Liver (tissue), 9 donors: ENCODE data around the gene EEIG2. TPM values are rescaled to one million over a fixed set of nuclear protein-coding genes. Genes with fewer than 3 reads are reported as not detected.

Source experiments
- DNase-seq: peaks from one replicate; pipeline ENCODE4 v3.0.0-alpha.2; 2017; ENCODE audit warnings: low spot score
- H3K27ac ChIP-seq, 2 donors: one replicate each; pipeline ENCODE4 v1.7.0; 2013; ENCODE audit warnings: inconsistent platforms in 2 of 2, low read length in 2 of 2, control low read depth in 1 of 2, low read depth in 1 of 2, mild to moderate bottlenecking in 1 of 2
- H3K27me3 ChIP-seq, 4 donors: one replicate each; pipeline versions ENCODE4 v1.6.1 to v1.7.0; 2013; ENCODE audit warnings: low read length in 3 of 4, inconsistent platforms in 1 of 4, mild to moderate bottlenecking in 1 of 4, moderate library complexity in 1 of 4; ENCODE audit not compliant: control insufficient read depth in 4 of 4, insufficient read depth in 4 of 4
- H3K36me3 ChIP-seq, 4 donors: one replicate each; pipeline versions ENCODE4 v1.6.1 to v1.7.0; 2013; ENCODE audit warnings: low read length in 3 of 4, mild to moderate bottlenecking in 3 of 4, low read depth in 1 of 4, moderate library complexity in 1 of 4; ENCODE audit not compliant: control insufficient read depth in 4 of 4, insufficient read depth in 3 of 4
- H3K4me1 ChIP-seq, 4 donors: one replicate each; pipeline versions ENCODE4 v1.6.1 to v1.7.0; 2013; ENCODE audit warnings: low read length in 3 of 4, mild to moderate bottlenecking in 3 of 4, moderate library complexity in 1 of 4; ENCODE audit not compliant: control insufficient read depth in 4 of 4, insufficient read depth in 4 of 4
- H3K4me3 ChIP-seq, 3 donors: one replicate each; pipeline versions ENCODE4 v1.6.1 to v1.7.0; 2013; ENCODE audit warnings: low read length in 3 of 3, control low read depth in 1 of 3, low read depth in 1 of 3, mild to moderate bottlenecking in 1 of 3
- H3K9ac ChIP-seq, 2 donors: one replicate each; pipeline ENCODE4 v1.7.0; 2013; ENCODE audit warnings: low read length in 2 of 2, mild to moderate bottlenecking in 2 of 2, moderate library complexity in 2 of 2, control low read depth in 1 of 2, low read depth in 1 of 2
- H3K9me3 ChIP-seq, 4 donors: one replicate each; pipeline versions ENCODE4 v1.6.1 to v1.7.0; 2013; ENCODE audit warnings: low read length in 3 of 4; ENCODE audit not compliant: control insufficient read depth in 4 of 4
- EGR1 ChIP-seq, 2 donors: IDR thresholded peaks; 2 replicates each; pipeline ENCODE4 v1.6.1; 2016 to 2018; ENCODE audit warnings: antibody characterized with exemption in 2 of 2, low read depth in 2 of 2
- FOXA1 ChIP-seq: IDR thresholded peaks from 2 replicates; pipeline ENCODE4 v1.6.1; 2016; ENCODE audit warnings: antibody characterized with exemption
- FOXA2 ChIP-seq: IDR thresholded peaks from 2 replicates; pipeline ENCODE4 v1.6.1; 2016; ENCODE audit warnings: antibody characterized with exemption
- GABPA ChIP-seq, 2 donors: IDR thresholded peaks in 1 of 2; conservative IDR thresholded peaks in 1 of 2; 2 replicates each; pipeline ENCODE4 v1.6.1; 2016; ENCODE audit warnings: antibody characterized with exemption in 2 of 2, mild to moderate bottlenecking in 1 of 2, moderate library complexity in 1 of 2
- HNF4A ChIP-seq, 2 donors: conservative IDR thresholded peaks; 2 replicates each; pipeline ENCODE4 v1.6.1; 2016; ENCODE audit warnings: antibody characterized with exemption in 2 of 2, mild to moderate bottlenecking in 2 of 2
- HNF4G ChIP-seq: IDR thresholded peaks from 2 replicates; pipeline ENCODE4 v1.6.1; 2016; ENCODE audit warnings: antibody characterized with exemption
- JUND ChIP-seq, 2 donors: IDR thresholded peaks; 2 replicates each; pipeline ENCODE4 v1.6.1; 2016; ENCODE audit warnings: antibody characterized with exemption in 2 of 2
- NR2F2 ChIP-seq: IDR thresholded peaks from 2 replicates; pipeline ENCODE4 v1.6.1; 2016; ENCODE audit warnings: antibody characterized with exemption
- RAD21 ChIP-seq, 2 donors: IDR thresholded peaks; 2 replicates each; pipeline ENCODE4 v1.6.1; 2016; ENCODE audit warnings: antibody characterized with exemption in 2 of 2, mild to moderate bottlenecking in 2 of 2
- RXRA ChIP-seq, 2 donors: IDR thresholded peaks; 2 replicates each; pipeline ENCODE4 v1.6.1; 2017 to 2018; ENCODE audit warnings: antibody characterized with exemption in 2 of 2, mild to moderate bottlenecking in 1 of 2
- SP1 ChIP-seq: IDR thresholded peaks from 2 replicates; pipeline ENCODE4 v1.6.1; 2018; ENCODE audit warnings: antibody characterized with exemption, mild to moderate bottlenecking
- TAF1 ChIP-seq: conservative IDR thresholded peaks from 2 replicates; pipeline ENCODE4 v1.6.1; 2016; ENCODE audit warnings: antibody characterized with exemption, mild to moderate bottlenecking
- WGBS: extraction: QIAGEN DNeasy Blood & Tissue Kit; methylation state at CpG from one replicate; pipeline ENCODE4 v1.1.7; 2013; 5-methylcytosine and 5-hydroxymethylcytosine counted together
- polyA plus RNA-seq, 2 donors: library from polyadenylated mRNA; stranded (reverse) in 1 of 2; unstranded in 1 of 2; fragments of 200-250 nt in 1 of 2; fragments of >200 nt in 1 of 2; fragmentation: Nextera tagmentation in 1 of 2; extraction: Ambion mirVana in 1 of 2; gene quantifications; one replicate each; pipeline versions ENCODE4 v1.2.1 to v1.2.3, GENCODE V29; 2013 to 2015
- total RNA-seq, 2 donors: library from RNA; depleted of rRNA; stranded (reverse); fragments of >200 nt; gene quantifications; one replicate each; pipeline ENCODE4 v1.2.3, GENCODE V29; 2014
- TF ChIP-seq, protein P1 (sequence below): IDR thresholded peaks from 2 replicates; pipeline ENCODE4 v1.6.1; 2016; ENCODE audit warnings: antibody characterized with exemption, mild to moderate bottlenecking
- TF ChIP-seq, protein P2 (sequence below): fragments of 150-350 bp; IDR thresholded peaks from 2 replicates; pipeline ENCODE4 v1.5.1; 2017; ENCODE audit warnings: improper control_type of control experiment, low read depth, low read length; ENCODE audit not compliant: missing input control
- TF ChIP-seq, protein P3 (sequence below): IDR thresholded peaks from 2 replicates; pipeline ENCODE4 v1.6.1; 2016; ENCODE audit warnings: antibody characterized with exemption
- TF ChIP-seq, protein P4 (sequence below): IDR thresholded peaks from 2 replicates; pipeline ENCODE4 v1.6.1; 2016; ENCODE audit warnings: antibody characterized with exemption
- TF ChIP-seq, protein P5 (sequence below): IDR thresholded peaks from 2 replicates; pipeline ENCODE4 v1.6.1; 2016; ENCODE audit warnings: antibody characterized with exemption
- donor health status: healthy.
- donor health status: healthy.
- donor health status: healthy.
- donor health status: healthy.
- donor health status: healthy.

Gene EEIG2
- total and polyA plus RNA-seq, 4 donors, result 0.50 to 10.6 (median 1.7) TPM

DNA sequence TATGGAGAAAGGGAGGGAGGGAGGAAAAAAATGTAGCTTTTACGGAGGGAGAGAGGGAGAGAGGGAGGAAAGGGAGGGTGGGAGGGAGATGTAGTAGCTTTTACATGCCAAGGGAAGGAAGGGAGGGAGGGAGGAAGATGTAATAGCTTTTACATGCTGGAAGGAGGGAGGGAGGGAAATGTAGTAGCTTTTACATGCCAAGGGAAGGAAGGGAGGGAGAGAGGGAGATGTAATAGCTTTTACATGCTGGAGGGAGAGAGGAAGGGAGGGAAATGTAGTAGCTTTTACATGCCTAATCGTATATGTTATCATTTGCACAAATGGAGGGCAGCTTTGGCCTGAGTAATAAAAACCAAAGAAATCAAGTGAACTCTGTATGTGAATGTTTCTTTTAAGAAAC, 35.6 kb downstream of the EEIG2 start:
- peak overlapping the region in 1 of 2 donors; percentile 31 for H3K27ac ChIP-seq
- no peak overlapping the region for H3K4me3 ChIP-seq
- TF ChIP-seq, protein P1, sequence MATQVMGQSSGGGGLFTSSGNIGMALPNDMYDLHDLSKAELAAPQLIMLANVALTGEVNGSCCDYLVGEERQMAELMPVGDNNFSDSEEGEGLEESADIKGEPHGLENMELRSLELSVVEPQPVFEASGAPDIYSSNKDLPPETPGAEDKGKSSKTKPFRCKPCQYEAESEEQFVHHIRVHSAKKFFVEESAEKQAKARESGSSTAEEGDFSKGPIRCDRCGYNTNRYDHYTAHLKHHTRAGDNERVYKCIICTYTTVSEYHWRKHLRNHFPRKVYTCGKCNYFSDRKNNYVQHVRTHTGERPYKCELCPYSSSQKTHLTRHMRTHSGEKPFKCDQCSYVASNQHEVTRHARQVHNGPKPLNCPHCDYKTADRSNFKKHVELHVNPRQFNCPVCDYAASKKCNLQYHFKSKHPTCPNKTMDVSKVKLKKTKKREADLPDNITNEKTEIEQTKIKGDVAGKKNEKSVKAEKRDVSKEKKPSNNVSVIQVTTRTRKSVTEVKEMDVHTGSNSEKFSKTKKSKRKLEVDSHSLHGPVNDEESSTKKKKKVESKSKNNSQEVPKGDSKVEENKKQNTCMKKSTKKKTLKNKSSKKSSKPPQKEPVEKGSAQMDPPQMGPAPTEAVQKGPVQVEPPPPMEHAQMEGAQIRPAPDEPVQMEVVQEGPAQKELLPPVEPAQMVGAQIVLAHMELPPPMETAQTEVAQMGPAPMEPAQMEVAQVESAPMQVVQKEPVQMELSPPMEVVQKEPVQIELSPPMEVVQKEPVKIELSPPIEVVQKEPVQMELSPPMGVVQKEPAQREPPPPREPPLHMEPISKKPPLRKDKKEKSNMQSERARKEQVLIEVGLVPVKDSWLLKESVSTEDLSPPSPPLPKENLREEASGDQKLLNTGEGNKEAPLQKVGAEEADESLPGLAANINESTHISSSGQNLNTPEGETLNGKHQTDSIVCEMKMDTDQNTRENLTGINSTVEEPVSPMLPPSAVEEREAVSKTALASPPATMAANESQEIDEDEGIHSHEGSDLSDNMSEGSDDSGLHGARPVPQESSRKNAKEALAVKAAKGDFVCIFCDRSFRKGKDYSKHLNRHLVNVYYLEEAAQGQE, result no peak
- TF ChIP-seq HNF4G (no peak), FOXA2 (no peak), RAD21 (IDR thresholded peaks at IDR 0.05) (no peak), GABPA (IDR thresholded peaks at IDR 0.05 in 1 of 2, conservative IDR thresholded peaks at IDR 0.05 in 1 of 2) (no peak), EGR1 (IDR thresholded peaks at IDR 0.05; ENCODE audit: low read depth in 2 of 2) (no peak), JUND (IDR thresholded peaks at IDR 0.05) (no peak), HNF4A (conservative IDR thresholded peaks at IDR 0.05) (no peak), NR2F2 (no peak), SP1 (no peak), FOXA1 (no peak)
- TF ChIP-seq, protein P2, sequence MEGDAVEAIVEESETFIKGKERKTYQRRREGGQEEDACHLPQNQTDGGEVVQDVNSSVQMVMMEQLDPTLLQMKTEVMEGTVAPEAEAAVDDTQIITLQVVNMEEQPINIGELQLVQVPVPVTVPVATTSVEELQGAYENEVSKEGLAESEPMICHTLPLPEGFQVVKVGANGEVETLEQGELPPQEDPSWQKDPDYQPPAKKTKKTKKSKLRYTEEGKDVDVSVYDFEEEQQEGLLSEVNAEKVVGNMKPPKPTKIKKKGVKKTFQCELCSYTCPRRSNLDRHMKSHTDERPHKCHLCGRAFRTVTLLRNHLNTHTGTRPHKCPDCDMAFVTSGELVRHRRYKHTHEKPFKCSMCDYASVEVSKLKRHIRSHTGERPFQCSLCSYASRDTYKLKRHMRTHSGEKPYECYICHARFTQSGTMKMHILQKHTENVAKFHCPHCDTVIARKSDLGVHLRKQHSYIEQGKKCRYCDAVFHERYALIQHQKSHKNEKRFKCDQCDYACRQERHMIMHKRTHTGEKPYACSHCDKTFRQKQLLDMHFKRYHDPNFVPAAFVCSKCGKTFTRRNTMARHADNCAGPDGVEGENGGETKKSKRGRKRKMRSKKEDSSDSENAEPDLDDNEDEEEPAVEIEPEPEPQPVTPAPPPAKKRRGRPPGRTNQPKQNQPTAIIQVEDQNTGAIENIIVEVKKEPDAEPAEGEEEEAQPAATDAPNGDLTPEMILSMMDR, result no peak
- TF ChIP-seq, protein P3, sequence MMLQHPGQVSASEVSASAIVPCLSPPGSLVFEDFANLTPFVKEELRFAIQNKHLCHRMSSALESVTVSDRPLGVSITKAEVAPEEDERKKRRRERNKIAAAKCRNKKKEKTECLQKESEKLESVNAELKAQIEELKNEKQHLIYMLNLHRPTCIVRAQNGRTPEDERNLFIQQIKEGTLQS, result no peak
- TF ChIP-seq, protein P4, sequence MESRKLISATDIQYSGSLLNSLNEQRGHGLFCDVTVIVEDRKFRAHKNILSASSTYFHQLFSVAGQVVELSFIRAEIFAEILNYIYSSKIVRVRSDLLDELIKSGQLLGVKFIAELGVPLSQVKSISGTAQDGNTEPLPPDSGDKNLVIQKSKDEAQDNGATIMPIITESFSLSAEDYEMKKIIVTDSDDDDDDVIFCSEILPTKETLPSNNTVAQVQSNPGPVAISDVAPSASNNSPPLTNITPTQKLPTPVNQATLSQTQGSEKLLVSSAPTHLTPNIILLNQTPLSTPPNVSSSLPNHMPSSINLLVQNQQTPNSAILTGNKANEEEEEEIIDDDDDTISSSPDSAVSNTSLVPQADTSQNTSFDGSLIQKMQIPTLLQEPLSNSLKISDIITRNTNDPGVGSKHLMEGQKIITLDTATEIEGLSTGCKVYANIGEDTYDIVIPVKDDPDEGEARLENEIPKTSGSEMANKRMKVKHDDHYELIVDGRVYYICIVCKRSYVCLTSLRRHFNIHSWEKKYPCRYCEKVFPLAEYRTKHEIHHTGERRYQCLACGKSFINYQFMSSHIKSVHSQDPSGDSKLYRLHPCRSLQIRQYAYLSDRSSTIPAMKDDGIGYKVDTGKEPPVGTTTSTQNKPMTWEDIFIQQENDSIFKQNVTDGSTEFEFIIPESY, result no peak
- TF ChIP-seq, protein P5, sequence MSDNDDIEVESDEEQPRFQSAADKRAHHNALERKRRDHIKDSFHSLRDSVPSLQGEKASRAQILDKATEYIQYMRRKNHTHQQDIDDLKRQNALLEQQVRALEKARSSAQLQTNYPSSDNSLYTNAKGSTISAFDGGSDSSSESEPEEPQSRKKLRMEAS, result no peak
- H3K9me3 ChIP-seq, result no peaks in the 10 kb centered on the region
- DNase-seq, result no peak
- no peaks in the 10 kb centered on the region for H3K4me1 ChIP-seq
- H3K27me3 ChIP-seq, result no peaks in the 10 kb centered on the region
- H3K36me3 ChIP-seq, result no peaks in the 10 kb centered on the region
- 60% methylated on average over 2 of the region's 2 CpGs for WGBS
- no peak overlapping the region for H3K9ac ChIP-seq

DNA sequence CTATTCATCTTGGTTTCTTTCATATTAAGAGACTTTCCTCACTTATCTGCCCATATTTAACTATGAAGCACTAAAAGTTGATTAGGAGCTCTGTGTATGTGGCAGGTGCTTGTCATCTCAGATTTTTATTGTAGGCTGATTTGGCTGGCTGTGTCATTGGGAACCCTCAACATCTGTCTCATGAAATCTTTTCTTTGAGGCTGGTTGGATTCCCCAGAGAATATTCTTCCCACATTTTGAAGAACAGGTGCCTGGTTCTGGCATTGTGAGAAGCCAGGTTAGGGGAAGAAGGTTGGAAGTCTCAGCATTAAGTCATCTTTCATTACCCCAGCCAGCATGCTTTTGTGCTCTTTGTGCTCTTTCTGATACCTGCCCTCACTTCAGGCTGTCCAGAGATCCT, 37.1 kb downstream of the EEIG2 start:
- Histone ChIP-seq H3K27me3 (no peaks in the 10 kb centered on the region), H3K27ac (no peak overlapping the region), H3K9me3 (no peaks in the 10 kb centered on the region), H3K4me3 (no peak overlapping the region), H3K36me3 (no peaks in the 10 kb centered on the region), H3K9ac (no peak overlapping the region), H3K4me1 (no peaks in the 10 kb centered on the region)
- DNase-seq, result no peak
- TF ChIP-seq HNF4G (no peak), RXRA (IDR thresholded peaks at IDR 0.05) (no peak), HNF4A (conservative IDR thresholded peaks at IDR 0.05) (no peak), FOXA2 (no peak), SP1 (no peak), NR2F2 (no peak), TAF1 (no peak), JUND (IDR thresholded peaks at IDR 0.05) (no peak)
- TF ChIP-seq, protein P5, result no peak
- TF ChIP-seq, protein P1, result no peak
- TF ChIP-seq, protein P2, result no peak
